HFFc6 (cell line): ENCODE results near the gene SLC25A34. TPM values are rescaled to one million over a fixed set of nuclear protein-coding genes. Genes with fewer than 3 reads are reported as not detected.

Experiments
- DNase-seq: peaks from one replicate; pipeline ENCODE4 v3.0.0-alpha.2; 2018
- H3K27ac Mint-ChIP-seq: 2 replicates; pipeline ENCODE4 v1.8.0; 2020; ENCODE audit warnings: mild to moderate bottlenecking, mixed read lengths
- H3K27me3 Mint-ChIP-seq: 2 replicates; pipeline ENCODE4 v1.8.0; 2021; ENCODE audit warnings: mild to moderate bottlenecking, moderate library complexity, mixed read lengths; ENCODE audit not compliant: insufficient read depth
- H3K36me3 Mint-ChIP-seq: 2 replicates; pipeline ENCODE4 v1.8.0; 2021; ENCODE audit warnings: low read depth, mixed read lengths
- H3K4me1 Mint-ChIP-seq: 2 replicates; pipeline ENCODE4 v1.8.0; 2020; ENCODE audit warnings: low read depth, mixed read lengths
- H3K4me3 Mint-ChIP-seq: 2 replicates; pipeline ENCODE4 v1.8.0; 2020; ENCODE audit warnings: mild to moderate bottlenecking, moderate library complexity, mixed read lengths
- H3K9me3 Mint-ChIP-seq: 2 replicates; pipeline ENCODE4 v1.8.0; 2020; ENCODE audit warnings: mild to moderate bottlenecking, mixed read lengths
- total RNA-seq, 6 experiments: library from RNA; stranded (reverse); fragmentation: NEBNext Ultra II Directional; extraction: Animal tissue kit (Norgen Biotek cat#: 25700); gene quantifications; 2 replicates in 1 of 6; 3 replicates in 5 of 6; pipeline ENCODE4 v1.2.3, GENCODE V29; 2021
- TF ChIP-seq, protein P1 (sequence below): fragments of 200-600 bp; sonication (generic); IDR thresholded peaks from 2 replicates; pipeline ENCODE4 v1.5.0; 2021; ENCODE audit warnings: antibody characterized with exemption, mild to moderate bottlenecking

Gene SLC25A34
- total RNA-seq, 6 experiments from 2014 or later, result 0.26 to 0.68 (median 0.43) TPM

GRCh38 chr1:15717418-15718125, 18.5 kb upstream of the SLC25A34 start:
- H3K4me1 Mint-ChIP-seq, result peaks cover 9% of the 10 kb centered on the region
- no peaks in the 10 kb centered on the region for H3K9me3 Mint-ChIP-seq
- TF ChIP-seq, protein P1, sequence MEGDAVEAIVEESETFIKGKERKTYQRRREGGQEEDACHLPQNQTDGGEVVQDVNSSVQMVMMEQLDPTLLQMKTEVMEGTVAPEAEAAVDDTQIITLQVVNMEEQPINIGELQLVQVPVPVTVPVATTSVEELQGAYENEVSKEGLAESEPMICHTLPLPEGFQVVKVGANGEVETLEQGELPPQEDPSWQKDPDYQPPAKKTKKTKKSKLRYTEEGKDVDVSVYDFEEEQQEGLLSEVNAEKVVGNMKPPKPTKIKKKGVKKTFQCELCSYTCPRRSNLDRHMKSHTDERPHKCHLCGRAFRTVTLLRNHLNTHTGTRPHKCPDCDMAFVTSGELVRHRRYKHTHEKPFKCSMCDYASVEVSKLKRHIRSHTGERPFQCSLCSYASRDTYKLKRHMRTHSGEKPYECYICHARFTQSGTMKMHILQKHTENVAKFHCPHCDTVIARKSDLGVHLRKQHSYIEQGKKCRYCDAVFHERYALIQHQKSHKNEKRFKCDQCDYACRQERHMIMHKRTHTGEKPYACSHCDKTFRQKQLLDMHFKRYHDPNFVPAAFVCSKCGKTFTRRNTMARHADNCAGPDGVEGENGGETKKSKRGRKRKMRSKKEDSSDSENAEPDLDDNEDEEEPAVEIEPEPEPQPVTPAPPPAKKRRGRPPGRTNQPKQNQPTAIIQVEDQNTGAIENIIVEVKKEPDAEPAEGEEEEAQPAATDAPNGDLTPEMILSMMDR, result no peak
- H3K36me3 Mint-ChIP-seq, result peaks cover 4% of the 10 kb centered on the region; the same call in 1 of the 2 replicates
- no peak overlapping the region for H3K27ac Mint-ChIP-seq
- H3K4me3 Mint-ChIP-seq, result no peak overlapping the region
- no peak for DNase-seq
- peaks cover 4% of the 10 kb centered on the region; the same call in 1 of the 2 replicates for H3K27me3 Mint-ChIP-seq

GRCh38 chr1:15718199-15718601, 17.9 kb upstream of the SLC25A34 start:
- H3K36me3 Mint-ChIP-seq, result peaks cover 4% of the 10 kb centered on the region; the same call in 1 of the 2 replicates
- no peak overlapping the region for H3K27ac Mint-ChIP-seq
- TF ChIP-seq, protein P1, result no peak
- peaks cover 14% of the 10 kb centered on the region for H3K4me1 Mint-ChIP-seq
- DNase-seq, result no peak
- no peaks in the 10 kb centered on the region for H3K9me3 Mint-ChIP-seq
- H3K27me3 Mint-ChIP-seq, result peaks cover 4% of the 10 kb centered on the region; the same call in 1 of the 2 replicates
- H3K4me3 Mint-ChIP-seq, result no peak overlapping the region

DNA sequence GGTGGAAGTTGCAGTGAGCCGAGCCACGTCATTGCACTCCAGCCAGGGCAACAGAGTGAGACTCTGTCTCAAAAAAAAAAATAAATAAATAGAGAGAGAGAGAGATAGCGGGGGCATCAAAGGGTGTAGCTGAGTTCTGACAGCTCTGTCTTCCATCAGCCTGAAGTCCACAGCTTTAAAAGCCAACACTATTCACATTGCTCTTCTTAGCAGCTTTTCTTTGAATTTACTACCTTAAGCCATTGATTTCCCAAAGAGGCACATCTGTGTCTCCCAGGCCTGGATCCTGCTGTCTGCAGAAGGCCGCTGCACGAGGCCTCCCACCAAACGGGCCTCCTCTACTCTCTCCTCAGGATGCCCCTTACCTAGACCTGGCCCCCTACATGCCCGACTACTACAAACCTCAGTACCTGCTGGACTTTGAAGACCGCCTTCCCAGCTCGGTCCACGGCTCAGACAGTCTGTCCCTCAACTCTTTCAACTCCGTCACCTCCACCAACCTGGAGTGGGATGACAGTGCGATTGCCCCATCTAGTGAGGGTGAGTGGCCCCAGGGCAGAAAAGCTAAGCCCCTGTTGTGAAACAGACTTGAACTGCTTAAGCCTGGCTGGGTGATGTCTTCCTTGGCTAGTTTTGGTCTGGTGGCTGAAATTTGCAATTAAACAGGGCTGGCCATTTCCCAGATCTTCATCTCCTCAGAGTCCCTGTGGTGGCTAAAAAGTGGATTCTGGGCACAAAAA, 16.5 kb upstream of the SLC25A34 start:
- H3K9me3 Mint-ChIP-seq, result no peaks in the 10 kb centered on the region
- peaks cover 9% of the 10 kb centered on the region for H3K4me1 Mint-ChIP-seq
- TF ChIP-seq, protein P1, result no peak
- no peak for DNase-seq
- H3K27ac Mint-ChIP-seq, result no peak overlapping the region
- no peak overlapping the region for H3K4me3 Mint-ChIP-seq
- H3K27me3 Mint-ChIP-seq, result peaks cover 4% of the 10 kb centered on the region; the same call in 1 of the 2 replicates
- peaks cover 6% of the 10 kb centered on the region; the same call in 1 of the 2 replicates for H3K36me3 Mint-ChIP-seq

- Mint-ChIP-seq H3K4me1 (peaks cover 8% of the 10 kb centered on the region), H3K9me3 (no peaks in the 10 kb centered on the region), H3K27me3 (peaks cover 4% of the 10 kb centered on the region; the same call in 1 of the 2 replicates), H3K4me3 (no peak overlapping the region), H3K36me3 (peaks cover 8% of the 10 kb centered on the region; the same call in 1 of the 2 replicates), H3K27ac (no peak overlapping the region)
- TF ChIP-seq, protein P1, result no peak
- no peak for DNase-seq
These were observed 15.2 kb upstream of the SLC25A34 start for GRCh38 chr1:15720861-15721260.

DNA sequence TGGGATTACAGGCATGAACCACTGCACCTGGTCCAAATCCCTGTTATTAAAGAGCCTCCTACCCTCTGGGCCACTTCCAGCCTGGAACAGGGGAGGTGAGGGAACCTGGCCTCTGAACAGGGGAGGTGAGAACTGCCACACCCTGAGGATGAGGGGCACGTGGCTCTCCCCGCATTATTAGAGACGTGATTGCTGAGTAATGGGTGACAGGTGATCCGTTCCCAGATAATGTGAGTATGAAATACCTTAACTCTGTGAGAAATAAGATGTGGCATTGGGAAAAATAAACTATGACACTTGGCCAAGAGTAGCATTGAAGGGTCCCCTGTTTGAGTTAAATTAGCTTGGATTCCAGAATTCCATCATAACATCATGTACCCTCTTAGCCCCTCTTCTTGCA, 13.6 kb upstream of the SLC25A34 start:
- peaks cover 13% of the 10 kb centered on the region for H3K4me1 Mint-ChIP-seq
- no peak for DNase-seq
- H3K27ac Mint-ChIP-seq, result peak overlapping the region; percentile 35
- TF ChIP-seq, protein P1, result no peak
- no peak overlapping the region for H3K4me3 Mint-ChIP-seq
- peaks cover 6% of the 10 kb centered on the region; the same call in 1 of the 2 replicates for H3K27me3 Mint-ChIP-seq
- H3K9me3 Mint-ChIP-seq, result no peaks in the 10 kb centered on the region
- peaks cover 15% of the 10 kb centered on the region; the same call in 1 of the 2 replicates for H3K36me3 Mint-ChIP-seq
